Neuronal stem cell (in vitro differentiated cells): ENCODE results near the gene VCY1B. TPM values are rescaled to one million over a fixed set of nuclear protein-coding genes. Genes with fewer than 3 reads are reported as not detected.
"Not testable (repeated sequence)": the region's sequence is repeated elsewhere in the genome, so short reads cannot be mapped to it uniquely, and the experiment has no call there.

ENCODE experiments used
- DNase-seq: peaks from one replicate; pipeline ENCODE4 v3.0.0-alpha.2; 2013; ENCODE audit warnings: low spot score
- H2AFZ ChIP-seq: one replicate; pipeline ENCODE4 v1.6.1; 2013; ENCODE audit warnings: mild to moderate bottlenecking, low read length, inconsistent platforms
- H2AK5ac ChIP-seq: 2 replicates; pipeline ENCODE4 v1.6.1; 2013; ENCODE audit warnings: low read depth, mild to moderate bottlenecking, inconsistent platforms, low read length, moderate library complexity, mixed read lengths
- H2BK120ac ChIP-seq: 2 replicates; pipeline ENCODE4 v1.6.1; 2013; ENCODE audit warnings: low read depth, mild to moderate bottlenecking, inconsistent platforms, low read length, moderate library complexity, mixed read lengths
- H2BK12ac ChIP-seq: one replicate; pipeline ENCODE4 v1.6.1; 2013; ENCODE audit warnings: low read length, inconsistent platforms
- H2BK15ac ChIP-seq: 2 replicates; pipeline ENCODE4 v1.6.1; 2013; ENCODE audit warnings: mild to moderate bottlenecking, low read length, inconsistent platforms, mixed read lengths
- H2BK5ac ChIP-seq: one replicate; pipeline ENCODE4 v1.6.1; 2013; ENCODE audit warnings: inconsistent platforms, mild to moderate bottlenecking, low read length, moderate library complexity
- H3K14ac ChIP-seq: one replicate; pipeline ENCODE4 v1.6.1; 2013; ENCODE audit warnings: low read length, inconsistent platforms
- H3K18ac ChIP-seq: 2 replicates; pipeline ENCODE4 v1.6.1; 2013; ENCODE audit warnings: low read length, inconsistent platforms
- H3K23ac ChIP-seq: 2 replicates; pipeline ENCODE4 v1.6.1; 2013; ENCODE audit warnings: low read depth, mild to moderate bottlenecking, mixed read lengths, low read length, inconsistent platforms; ENCODE audit not compliant: poor library complexity
- H3K27ac ChIP-seq: replicated peaks from 3 replicates; pipeline ENCODE4 v1.5.1; 2013; ENCODE audit warnings: low read length, inconsistent platforms
- H3K27me3 ChIP-seq, 3 experiments: 2 replicates each; pipeline ENCODE4 v1.6.1; 2013; ENCODE audit warnings: low read length in 3 of 3, mild to moderate bottlenecking in 2 of 3, inconsistent platforms in 1 of 3, low read depth in 1 of 3, mixed read lengths in 1 of 3, moderate library complexity in 1 of 3; ENCODE audit not compliant: control insufficient read depth in 3 of 3, insufficient read depth in 3 of 3
- H3K36me3 ChIP-seq, 2 donors: replicated peaks in 1 of 2; 2 replicates each; pipeline ENCODE4 v1.6.1; 2013; ENCODE audit warnings: low read length in 2 of 2; ENCODE audit not compliant: control insufficient read depth in 2 of 2, insufficient read depth in 2 of 2
- H3K4ac ChIP-seq: 2 replicates; pipeline ENCODE4 v1.6.1; 2013; ENCODE audit warnings: inconsistent platforms, mild to moderate bottlenecking, low read length, moderate library complexity
- H3K4me1 ChIP-seq, 2 donors: 1 replicate in 1 of 2; 2 replicates in 1 of 2; pipeline ENCODE4 v1.6.1; 2013; ENCODE audit warnings: low read length in 2 of 2, low read depth in 1 of 2; ENCODE audit not compliant: control insufficient read depth in 2 of 2, insufficient read depth in 1 of 2
- H3K4me2 ChIP-seq: one replicate; pipeline ENCODE4 v1.6.1; 2013; ENCODE audit warnings: mild to moderate bottlenecking, low read length, inconsistent platforms; ENCODE audit not compliant: insufficient read depth, poor library complexity, severe bottlenecking
- H3K4me3 ChIP-seq, 2 donors: 2 replicates each; pipeline ENCODE4 v1.5.1; 2013; ENCODE audit warnings: low read length in 2 of 2, mild to moderate bottlenecking in 2 of 2, inconsistent platforms in 1 of 2, moderate library complexity in 1 of 2
- H3K79me1 ChIP-seq: one replicate; pipeline ENCODE4 v1.6.1; 2013; ENCODE audit warnings: low read depth, mild to moderate bottlenecking, inconsistent platforms, low read length, moderate library complexity
- H3K9ac ChIP-seq: one replicate; pipeline ENCODE4 v1.6.1; 2013; ENCODE audit warnings: mild to moderate bottlenecking, low read depth, low read length, inconsistent platforms; ENCODE audit not compliant: poor library complexity
- H3K9me3 ChIP-seq, 2 donors: replicated peaks in 1 of 2; 2 replicates each; pipeline versions ENCODE3 to v1.6.1; 2013; ENCODE audit warnings: low read length in 2 of 2, mild to moderate bottlenecking in 2 of 2, inconsistent platforms in 1 of 2, low read depth in 1 of 2, mixed read lengths in 1 of 2, moderate library complexity in 1 of 2; ENCODE audit not compliant: control insufficient read depth in 2 of 2, insufficient read depth in 1 of 2
- H4K8ac ChIP-seq: one replicate; pipeline ENCODE4 v1.6.1; 2013; ENCODE audit warnings: low read depth, mild to moderate bottlenecking, inconsistent platforms, low read length, moderate library complexity
- H4K91ac ChIP-seq: one replicate; pipeline ENCODE4 v1.6.1; 2013; ENCODE audit warnings: low read length, low read depth, mild to moderate bottlenecking, inconsistent platforms; ENCODE audit not compliant: poor library complexity
- WGBS, 2 donors: extraction: QIAGEN DNeasy Blood & Tissue Kit; methylation state at CpG; one replicate each; pipeline ENCODE4 v1.1.7; 2013; ENCODE audit warnings: missing lambda C conversion rate in 2 of 2, mixed read lengths in 1 of 2; ENCODE audit not compliant: insufficient read length in 2 of 2, insufficient replicate concordance in 1 of 2; ENCODE audit errors: extremely low coverage in 2 of 2; 5-methylcytosine and 5-hydroxymethylcytosine counted together
- polyA plus RNA-seq, 2 experiments: library from polyadenylated mRNA; stranded (reverse); fragments of 200-250 nt; gene quantifications; one replicate each; pipeline ENCODE4 v1.2.3, GENCODE V29; 2013

VCY1B gene
- not detected for polyA plus RNA-seq (2013, experiment 1 of 2)
- polyA plus RNA-seq (2013, experiment 2 of 2): not detected

DNA sequence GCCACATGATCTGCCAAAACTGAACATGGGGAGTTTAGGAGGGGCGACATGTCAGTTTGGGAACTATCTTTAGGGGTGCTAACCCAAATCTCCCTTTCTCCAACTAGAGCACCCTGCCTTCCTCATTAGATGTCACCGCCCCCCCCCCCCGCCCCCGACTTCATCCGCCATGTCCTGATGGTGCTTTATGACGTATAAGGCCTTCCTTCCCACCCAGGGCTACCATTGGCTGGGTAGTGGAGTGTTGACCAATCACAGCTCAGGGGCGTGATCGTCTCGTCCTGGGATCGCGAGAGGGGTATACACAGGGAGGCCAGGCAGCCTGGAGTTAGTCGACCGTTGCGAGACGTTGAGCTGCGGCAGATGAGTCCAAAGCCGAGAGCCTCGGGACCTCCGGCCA, at the start of gene VCY1B:
Gene VCY1B (plus strand): TSS at position 301 of the 400 bp plus-strand sequence. CDS start 63 bp downstream, at position 364.
- H3K4me1 ChIP-seq, H3K18ac ChIP-seq, H3K9ac ChIP-seq, H3K36me3 ChIP-seq, H3K27ac ChIP-seq, H2AK5ac ChIP-seq, DNase-seq, H4K91ac ChIP-seq, H3K23ac ChIP-seq, H3K14ac ChIP-seq, H4K8ac ChIP-seq, H2BK15ac ChIP-seq, H3K4me2 ChIP-seq, H3K4me3 ChIP-seq, H3K4ac ChIP-seq, H2BK12ac ChIP-seq, H3K27me3 ChIP-seq, H2AFZ ChIP-seq, H3K9me3 ChIP-seq, H3K79me1 ChIP-seq, H2BK5ac ChIP-seq, H2BK120ac ChIP-seq: not testable (repeated sequence)
- WGBS, 2 donors: no CpG with 5 or more reads among the region's 19 CpGs

- H2BK12ac ChIP-seq, H2BK5ac ChIP-seq, H3K79me1 ChIP-seq, H2AK5ac ChIP-seq, H2BK15ac ChIP-seq, H3K23ac ChIP-seq, H4K8ac ChIP-seq, DNase-seq, H3K36me3 ChIP-seq, H3K4ac ChIP-seq, H3K14ac ChIP-seq, H3K27me3 ChIP-seq, H4K91ac ChIP-seq, H3K9ac ChIP-seq, H3K4me3 ChIP-seq, H3K27ac ChIP-seq, H2AFZ ChIP-seq, H2BK120ac ChIP-seq, H3K4me2 ChIP-seq, H3K4me1 ChIP-seq, H3K9me3 ChIP-seq, H3K18ac ChIP-seq: not testable (repeated sequence)
- WGBS, 2 donors: no CpG with 5 or more reads among the region's 2 CpGs
Measured at GRCh38 chrY:14011916-14012315, 44.1 kb upstream of the VCY1B start.

GRCh38 chrY:14030395-14030794, 25.6 kb upstream of the VCY1B start:
- H4K91ac ChIP-seq, H4K8ac ChIP-seq, H2BK120ac ChIP-seq, H3K79me1 ChIP-seq, H3K36me3 ChIP-seq, H2AK5ac ChIP-seq, H3K23ac ChIP-seq, H2BK12ac ChIP-seq, H2BK5ac ChIP-seq, H3K4me2 ChIP-seq, H3K4ac ChIP-seq, H3K14ac ChIP-seq, H3K27ac ChIP-seq, H2AFZ ChIP-seq, H3K18ac ChIP-seq, DNase-seq, H3K9me3 ChIP-seq, H3K4me3 ChIP-seq, H3K27me3 ChIP-seq, H3K9ac ChIP-seq, H2BK15ac ChIP-seq, H3K4me1 ChIP-seq: not testable (repeated sequence)
- no CpG with 5 or more reads among the region's 2 CpGs for WGBS, 2 donors

- Histone ChIP-seq H2AFZ (no peak overlapping the region), H2BK5ac (no peak overlapping the region), H4K8ac (no peak overlapping the region), H3K23ac (no peak overlapping the region), H3K14ac (no peak overlapping the region), H3K4ac (no peak overlapping the region), H3K27me3 (no peaks in the 10 kb centered on the region), H4K91ac (no peak overlapping the region), H2BK12ac (no peak overlapping the region), H3K4me1 (no peaks in the 10 kb centered on the region), H3K36me3 (no peaks in the 10 kb centered on the region), H3K18ac (no peak overlapping the region), H2BK120ac (no peak overlapping the region), H3K4me2 (no peak overlapping the region), H2AK5ac (no peak overlapping the region), H3K9ac (no peak overlapping the region), H2BK15ac (no peak overlapping the region), H3K4me3 (no peak overlapping the region), H3K27ac (no peak overlapping the region), H3K79me1 (no peaks in the 10 kb centered on the region), H3K9me3 (no peaks in the 10 kb centered on the region)
- no CpG with 5 or more reads among the region's 1 CpG for WGBS, 2 donors
- no peak for DNase-seq
Measured at GRCh38 chrY:14085877-14086276, 29.9 kb downstream of the VCY1B start.
